HG03432 (cell line): ENCODE measurements around the gene CUL2.
"Not testable (repeated sequence)": the region's sequence is repeated elsewhere in the genome, so short reads cannot be mapped to it uniquely, and the experiment has no call there.

Source experiments
- ATAC-seq: cut with Tn5 transposase; IDR thresholded peaks from one replicate; pipeline ENCODE4 v1.9.1; 2021; ENCODE audit warnings: mild to moderate bottlenecking, moderate library complexity; ENCODE audit not compliant: unreplicated experiment

CUL2 gene

DNA sequence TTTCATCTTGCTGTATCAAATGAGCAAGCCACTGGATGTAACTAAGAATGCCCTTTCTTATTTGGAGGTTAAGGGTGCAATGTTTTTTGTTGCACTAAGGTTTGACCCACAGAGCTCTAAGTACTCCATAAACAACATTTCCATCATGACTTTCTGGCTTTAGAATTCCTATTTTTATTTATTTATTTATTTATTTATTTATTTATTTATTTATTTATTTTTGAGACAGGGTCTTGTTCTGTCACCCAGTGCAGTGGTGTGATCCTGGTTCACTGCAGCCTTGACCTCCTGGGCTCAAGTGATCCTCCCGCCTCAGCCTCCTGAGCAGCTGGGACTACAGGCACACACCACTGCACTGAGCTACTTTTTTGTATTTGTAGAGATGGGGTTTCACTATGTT lies 9.9 kb downstream of the CUL2 start:
- ATAC-seq: not testable (repeated sequence)

DNA sequence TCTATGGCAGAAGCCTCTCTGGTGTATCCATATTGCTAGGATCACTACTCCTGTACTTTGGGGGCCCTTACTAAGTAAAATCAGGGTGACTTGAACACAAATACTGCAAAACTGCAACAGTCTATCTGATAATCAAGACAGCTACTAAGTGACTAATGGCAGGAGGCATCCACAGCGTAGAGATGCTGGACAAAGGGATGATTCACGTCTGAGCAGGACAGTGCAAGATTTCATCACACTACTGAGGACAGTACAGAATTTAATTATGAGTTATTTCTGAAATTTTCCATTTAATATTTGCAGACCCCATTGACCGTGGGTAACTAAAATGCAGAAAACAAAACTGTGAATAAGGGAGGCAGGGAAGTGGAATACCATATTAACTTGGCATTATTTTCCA lies 10.4 kb downstream of the CUL2 start:
- no peak for ATAC-seq

DNA sequence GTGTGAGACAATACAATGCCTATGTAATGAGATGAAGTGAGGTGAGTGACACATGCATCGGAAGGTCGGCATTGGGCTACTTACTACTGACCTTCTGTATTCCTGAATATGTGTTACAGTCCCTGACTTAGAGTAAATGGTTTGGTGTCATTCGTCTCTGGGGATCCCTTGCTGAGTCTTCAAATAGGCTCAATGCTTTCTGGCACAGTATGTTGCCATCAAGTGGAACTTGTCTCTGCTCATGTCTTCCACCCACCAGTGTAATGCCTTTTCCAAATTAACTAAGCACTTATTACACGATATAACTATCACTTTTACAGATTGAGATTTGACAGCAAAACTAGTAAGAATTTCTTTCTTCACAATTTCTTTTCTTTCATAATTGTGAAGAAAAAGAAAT lies 10.9 kb downstream of the CUL2 start:
- no peak for ATAC-seq

DNA sequence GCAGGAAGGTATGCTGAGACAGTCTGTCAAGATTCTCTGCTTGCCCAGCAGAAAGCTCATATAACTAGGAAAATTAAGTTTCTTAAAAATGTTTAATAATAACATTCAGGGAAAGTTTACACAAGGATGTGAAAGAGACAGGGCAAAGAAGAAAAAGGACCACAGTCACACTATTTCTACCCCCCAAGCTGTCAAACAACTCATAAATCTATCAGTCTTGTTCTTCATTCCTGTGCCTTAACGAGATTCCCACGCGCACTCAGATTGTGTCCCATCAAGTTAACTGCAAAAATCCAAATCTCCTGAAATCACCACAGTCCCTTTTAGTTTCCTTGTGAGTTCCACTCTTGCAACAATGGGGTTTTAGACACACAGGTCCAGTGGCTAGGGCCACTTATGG lies 14.9 kb downstream of the CUL2 start:
- no peak for ATAC-seq

DNA sequence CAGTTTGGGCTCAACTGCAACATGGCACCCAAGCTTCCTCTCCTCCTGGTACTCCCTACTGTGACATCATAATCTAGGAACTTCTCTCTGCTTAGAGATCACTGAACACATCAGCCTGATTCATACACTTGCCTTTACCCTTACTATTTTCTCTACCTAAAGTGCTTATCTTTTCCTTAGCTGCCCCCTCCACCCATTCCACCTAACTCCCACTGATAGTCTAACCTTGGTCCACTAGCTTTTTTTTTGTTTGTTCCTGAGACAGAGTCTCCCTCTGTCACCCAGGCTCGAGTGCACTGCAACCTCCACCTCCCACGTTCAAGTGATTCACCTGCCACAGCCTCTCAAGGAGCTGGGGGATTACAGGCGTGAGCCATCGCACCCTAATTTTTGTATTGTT lies 15.9 kb downstream of the CUL2 start:
- no peak for ATAC-seq

DNA sequence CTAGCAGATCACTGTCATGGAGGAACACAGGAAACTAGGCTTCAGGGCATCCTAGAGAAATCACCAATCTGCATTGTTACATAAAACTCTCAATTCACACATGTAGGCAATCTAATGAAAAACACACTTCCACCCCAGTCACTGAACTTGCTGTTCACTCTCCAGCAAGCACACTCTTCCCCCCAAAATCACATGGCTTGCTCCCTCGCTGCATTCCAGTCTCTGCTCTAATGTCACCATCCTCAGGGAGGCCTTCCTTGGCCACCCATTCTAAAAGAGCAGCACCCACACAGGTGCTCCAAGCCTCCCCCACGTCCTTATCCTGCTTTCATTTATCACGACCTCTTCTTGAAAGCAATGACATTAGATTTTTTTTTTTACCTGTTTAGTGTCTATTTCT lies 19.6 kb downstream of the CUL2 start:
- no peak for ATAC-seq

DNA sequence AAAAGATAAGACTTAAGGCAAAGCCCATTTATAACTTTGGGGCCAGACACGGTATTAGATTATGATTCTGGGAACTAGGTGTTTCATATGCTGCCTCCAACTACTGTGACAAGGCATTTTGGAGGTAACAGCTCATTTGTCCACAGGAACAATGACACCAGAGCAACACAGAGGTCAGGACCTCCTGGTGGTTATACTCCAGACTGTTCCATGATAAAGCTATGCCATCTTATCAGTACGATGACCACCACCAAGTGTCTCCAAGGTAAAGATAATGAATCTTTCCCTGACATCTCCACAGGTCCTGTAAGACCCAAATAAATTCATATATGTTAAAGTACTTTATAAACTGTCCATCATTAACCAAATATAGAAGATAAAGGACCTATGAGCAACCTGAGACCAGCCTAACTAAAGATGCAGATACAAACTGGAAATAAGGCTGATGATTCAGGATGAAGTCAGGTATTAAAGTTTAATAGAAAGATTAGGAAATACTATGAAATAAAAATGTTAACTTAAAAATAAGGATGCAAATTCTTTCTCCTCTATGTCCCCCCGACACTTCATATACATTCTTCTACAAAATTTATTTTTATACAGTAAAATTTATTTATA lies 26.2 kb downstream of the CUL2 start:
- ATAC-seq: no peak

DNA sequence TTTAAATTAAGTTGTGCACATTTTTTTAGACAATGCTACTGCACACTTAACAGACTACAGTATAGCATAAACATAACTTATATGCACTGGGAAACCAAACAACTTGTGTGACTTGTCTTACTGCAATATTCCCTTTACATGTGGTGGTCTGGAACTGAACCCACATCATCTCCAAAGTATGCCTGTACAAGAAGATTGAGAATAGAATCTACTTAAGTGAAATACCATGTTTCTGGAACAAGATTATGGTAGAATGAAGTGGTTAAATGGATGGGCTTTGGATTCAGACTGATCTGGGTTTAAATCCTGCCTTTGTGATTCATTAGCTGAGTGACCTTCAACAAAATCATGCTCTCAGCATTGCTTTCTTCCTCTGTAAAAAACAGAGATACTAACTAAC lies 30.7 kb downstream of the CUL2 start:
- no peak for ATAC-seq

DNA sequence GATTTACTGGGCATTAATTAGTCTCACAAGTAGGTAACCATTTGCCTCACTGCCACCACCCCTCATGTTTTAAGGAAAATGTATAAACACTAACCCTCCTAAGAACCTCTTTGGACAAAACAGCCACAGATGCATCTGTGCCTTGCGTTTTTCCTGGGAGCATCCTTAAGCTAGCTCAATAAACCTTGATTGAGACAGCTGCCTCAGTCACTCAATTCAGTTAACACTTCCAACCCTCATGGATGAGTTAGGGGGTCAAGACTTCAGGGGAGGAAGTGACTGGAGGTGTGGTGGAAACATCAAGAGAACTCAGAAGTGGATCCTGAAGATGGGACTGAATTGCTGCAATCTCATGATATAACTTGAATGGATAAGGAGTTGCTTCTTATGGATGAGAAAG lies 31.5 kb downstream of the CUL2 start:
- no peak for ATAC-seq

DNA sequence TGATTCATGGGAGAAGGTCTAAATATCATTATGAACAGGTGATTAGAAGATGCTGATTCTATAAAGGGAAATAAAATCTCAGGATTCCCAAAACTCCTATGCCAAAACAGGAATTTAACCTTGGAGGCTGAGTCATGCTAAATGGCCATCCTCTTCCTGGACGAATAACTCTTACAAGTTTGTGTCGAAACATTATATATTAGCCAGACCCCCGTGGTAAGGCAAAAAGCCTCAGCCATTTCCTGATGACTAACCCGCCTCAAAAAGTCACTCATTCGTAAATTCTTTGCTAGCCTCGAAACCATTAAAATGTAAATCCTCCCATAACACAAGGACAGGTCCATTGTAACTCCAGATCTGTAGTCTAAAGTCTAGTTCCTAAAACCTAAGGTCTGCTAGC lies 32.0 kb downstream of the CUL2 start:
- ATAC-seq: peak; percentile 77

DNA sequence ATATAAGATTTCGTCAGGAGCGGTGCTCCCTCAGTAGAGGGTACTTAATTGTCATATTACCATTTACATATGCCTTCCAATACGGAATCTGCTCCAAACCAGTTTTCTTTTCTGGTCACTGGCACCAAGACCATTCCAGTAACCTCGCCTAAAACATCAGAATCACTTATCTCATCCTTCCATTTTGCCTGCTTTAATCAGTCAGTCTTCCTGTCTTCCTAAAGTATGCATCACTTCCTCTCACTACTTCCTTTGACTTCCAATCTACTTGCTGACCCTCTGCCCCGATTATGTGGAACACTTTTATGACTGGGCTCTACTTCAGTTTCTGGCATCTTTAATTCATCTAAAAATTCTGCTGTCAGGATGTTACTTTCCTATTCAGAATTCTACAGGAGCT lies 33.5 kb downstream of the CUL2 start:
- ATAC-seq: no peak

DNA sequence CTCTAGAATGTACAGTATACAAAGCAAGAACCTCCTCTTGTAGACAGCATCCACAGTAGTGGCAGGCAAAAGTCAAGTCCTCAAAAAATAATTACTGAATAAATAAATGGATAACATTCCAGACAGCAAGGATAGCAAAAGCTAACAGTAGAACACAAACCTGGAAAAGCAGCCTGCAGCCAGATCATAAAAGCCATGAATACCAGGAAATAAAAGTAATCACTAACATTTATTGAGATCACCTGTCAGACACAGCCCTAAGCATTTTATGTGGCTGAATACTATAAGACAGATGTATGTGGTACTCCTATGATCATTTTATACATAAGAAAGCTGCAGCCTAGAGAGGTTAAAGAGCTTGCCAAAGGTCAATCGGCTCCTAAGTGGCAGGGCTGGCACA lies 34.0 kb downstream of the CUL2 start:
- ATAC-seq: no peak

DNA sequence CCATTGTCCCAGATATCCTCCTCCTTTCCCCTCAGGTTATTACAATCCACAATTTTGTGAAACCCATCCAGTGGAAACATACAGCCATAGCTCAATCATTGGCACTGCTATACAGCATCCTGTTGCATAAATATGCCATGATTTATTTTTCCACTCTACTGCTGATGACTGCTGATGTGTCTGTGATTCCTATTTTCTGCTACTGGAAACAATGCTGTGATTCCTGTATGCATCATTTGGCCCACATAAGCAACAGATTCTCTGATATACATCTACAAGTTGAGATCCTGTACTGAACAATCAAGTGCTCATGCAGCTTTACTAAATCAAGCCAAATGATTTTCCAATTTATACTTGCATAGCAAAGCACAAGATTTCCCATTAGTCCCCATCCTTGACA lies 39.6 kb downstream of the CUL2 start:
- ATAC-seq: no peak

DNA sequence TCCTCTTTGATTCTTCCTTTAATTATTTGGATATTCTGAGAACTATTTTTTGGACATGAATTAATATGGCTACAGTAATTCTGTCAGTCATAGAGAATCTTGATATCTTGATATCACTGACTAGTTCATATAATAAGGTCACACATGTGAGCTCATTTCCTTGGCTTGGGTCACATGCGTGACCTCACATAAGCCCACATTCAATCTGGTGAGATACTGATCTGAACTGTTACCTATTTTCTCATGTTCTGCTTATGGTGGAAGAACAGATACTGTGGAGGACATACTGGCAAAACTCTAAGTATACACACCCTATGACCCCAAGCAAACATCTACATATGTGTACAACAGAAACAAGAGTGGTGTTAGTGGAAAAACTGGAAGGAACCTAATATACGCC lies 44.1 kb downstream of the CUL2 start:
- ATAC-seq: no peak

DNA sequence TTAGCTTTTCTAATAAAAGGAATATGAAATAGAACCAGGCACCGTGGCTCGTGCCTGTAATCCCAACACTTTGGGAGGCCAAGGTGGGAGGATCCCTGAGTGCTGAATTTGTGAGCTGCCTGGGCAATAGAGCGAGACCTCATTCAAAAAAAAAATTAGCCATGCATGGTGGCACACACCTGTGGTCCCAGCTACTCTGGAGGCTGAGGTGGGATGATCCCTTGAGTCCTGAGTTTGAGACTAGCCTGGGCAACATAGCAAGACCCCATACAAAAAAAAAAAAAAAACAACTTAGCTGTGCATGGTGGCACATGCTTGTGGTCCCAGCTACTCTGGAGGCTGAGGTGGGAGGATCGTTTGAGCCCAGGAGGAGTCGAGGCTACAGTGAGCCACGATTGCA lies 44.9 kb downstream of the CUL2 start:
- not testable (repeated sequence) for ATAC-seq

DNA sequence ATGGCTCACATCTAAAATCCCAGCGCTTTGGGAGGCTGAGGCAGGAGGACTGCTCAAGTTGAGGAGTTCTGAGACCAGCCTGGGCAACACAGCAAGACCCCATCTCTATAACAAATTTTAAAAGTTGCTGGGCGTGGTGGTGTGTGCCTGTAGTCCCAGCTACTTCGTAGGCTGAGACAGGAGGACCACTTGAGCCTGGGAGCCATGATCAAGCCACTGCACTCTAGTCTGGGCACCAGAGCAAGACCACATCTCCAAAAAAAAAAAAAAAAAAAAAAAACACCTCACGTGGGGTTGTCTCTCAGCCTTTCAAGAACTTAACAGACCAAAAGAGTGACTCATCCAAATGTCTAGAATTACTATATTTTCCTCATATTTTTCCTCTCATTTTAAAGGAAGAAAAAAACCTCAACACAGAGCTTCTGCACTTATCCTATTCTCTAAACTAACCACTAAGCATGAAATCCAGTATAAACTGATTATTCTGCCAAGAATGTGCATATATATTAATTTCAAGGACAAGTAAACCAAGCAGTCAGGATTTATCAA lies 46.3 kb downstream of the CUL2 start:
- ATAC-seq: no peak

DNA sequence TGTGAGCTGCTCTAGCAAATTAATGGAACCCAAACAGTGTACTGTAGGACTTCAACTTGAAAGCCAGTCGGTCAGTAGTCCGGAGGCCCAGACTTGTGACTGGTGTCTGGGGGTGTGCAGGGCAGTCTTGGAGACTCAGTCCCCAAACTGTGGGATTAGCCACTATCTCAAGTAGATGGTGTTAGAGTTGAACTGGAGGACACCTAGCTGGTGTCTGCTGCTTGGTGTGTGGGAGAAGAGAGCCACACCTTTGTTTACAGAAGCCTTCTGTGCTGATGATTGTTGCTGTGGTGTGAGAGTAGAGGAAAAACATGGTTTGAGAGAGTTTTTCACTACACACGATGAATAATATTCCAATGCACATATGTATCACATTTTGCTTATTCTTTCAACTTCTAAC lies 47.4 kb downstream of the CUL2 start:
- ATAC-seq: no peak

DNA sequence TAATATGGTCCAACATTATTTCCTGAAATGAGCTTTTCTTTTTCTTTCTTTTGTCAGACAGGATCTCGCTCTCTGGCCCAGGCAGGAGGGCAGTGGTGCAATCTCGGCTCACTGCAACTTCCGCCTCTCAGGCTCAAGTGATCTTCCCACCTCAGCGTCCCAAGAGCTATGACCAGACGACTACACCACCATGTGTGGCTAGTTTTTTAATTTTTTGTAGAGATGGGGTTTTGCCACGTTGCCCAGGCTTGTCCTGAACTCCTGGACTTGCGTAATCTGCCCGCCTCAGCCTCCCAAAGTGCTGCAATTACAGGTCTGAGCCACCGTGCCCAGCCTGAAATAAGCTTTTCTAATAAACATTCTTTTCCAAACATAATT lies 48.6 kb downstream of the CUL2 start:
- no peak for ATAC-seq

DNA sequence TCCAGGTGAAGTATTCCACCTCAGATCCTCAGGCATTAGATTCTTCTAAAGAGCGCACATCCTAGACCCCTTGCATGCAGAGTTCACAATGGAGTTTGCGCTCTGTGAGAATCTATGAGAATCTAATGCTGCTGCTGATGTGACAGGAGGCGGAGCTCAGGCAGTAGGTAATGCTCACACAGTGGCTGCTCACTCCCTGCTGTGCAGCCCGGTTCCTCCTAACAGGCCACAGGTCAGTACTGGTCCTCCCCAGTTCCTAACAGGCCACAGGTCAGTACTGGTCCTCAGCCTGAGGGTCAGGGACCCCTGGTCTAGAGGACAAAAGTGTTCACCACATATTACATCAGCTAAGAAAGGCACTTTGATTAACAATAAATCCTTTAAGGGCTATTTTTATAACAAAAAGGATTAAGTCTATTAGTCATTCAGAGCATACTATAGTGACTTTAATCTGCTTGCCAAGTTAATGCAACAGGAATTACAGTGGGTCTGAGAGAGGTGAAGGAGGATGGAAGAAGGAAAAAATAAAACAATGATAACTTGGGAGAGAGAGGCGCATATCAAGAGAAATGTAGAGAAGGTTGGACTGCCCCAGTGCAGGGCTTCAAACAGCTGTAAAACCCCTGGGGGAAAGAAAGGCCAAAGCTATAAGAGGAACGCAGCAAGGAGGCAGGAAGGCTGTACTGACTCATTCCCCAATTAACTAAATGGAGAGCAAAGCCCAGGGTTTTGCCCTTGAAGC lies 49.2 kb downstream of the CUL2 start:
- no peak for ATAC-seq

DNA sequence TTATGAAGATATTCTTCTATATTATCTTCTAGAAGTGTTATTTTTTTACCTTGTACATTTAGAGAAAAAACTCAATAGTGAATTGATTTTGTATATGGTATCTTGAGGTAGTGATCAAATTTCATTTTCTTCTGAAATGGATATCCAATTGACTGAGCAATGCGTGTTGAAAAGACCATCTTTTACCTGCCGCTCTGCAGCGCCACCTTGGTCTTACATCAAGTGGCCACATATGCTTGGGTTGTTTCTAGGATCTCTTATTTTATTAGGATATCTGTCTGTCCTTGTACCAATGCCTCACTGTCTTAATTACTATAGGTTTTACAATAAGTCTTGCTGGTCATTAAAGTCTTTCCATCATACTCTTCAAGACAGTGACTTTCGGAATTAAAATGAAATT lies 53.0 kb downstream of the CUL2 start:
- ATAC-seq: no peak

DNA sequence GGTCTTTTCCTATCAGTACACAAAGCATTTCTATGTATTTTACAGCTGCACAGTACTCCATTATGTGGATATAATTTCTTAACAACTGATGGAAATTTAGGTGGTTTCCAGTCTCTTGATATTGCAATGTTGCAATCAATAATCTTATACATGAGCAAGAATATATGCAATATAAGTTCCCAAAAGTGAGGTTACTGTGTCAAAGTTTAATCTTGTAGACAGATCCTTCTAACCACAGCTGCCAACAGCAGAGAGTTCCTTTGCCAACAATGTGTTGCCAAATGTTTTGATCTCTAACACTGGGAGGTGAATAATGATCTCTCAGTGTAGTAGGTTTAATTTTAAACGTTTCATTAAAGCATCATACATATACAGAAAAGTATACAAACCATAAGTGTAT lies 54.5 kb downstream of the CUL2 start:
- no peak for ATAC-seq

DNA sequence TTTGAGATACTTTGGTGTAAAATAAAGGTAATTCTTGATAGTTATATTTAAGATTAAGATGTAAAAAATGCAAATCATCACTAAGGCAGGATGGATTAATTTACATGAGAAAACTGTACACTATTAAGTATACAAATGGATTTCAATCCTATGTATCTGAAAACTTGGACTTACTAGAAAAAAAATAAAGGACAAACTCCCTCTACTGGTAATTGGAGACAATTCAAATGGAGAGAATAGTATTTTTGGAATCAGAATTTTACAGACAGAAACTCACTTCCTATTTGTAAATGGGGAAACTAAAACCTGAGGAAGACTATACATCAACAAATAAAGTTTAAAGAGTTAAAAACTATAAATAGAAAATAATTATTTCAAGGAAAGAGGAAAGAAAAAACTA lies 62.6 kb downstream of the CUL2 start:
- ATAC-seq: no peak

DNA sequence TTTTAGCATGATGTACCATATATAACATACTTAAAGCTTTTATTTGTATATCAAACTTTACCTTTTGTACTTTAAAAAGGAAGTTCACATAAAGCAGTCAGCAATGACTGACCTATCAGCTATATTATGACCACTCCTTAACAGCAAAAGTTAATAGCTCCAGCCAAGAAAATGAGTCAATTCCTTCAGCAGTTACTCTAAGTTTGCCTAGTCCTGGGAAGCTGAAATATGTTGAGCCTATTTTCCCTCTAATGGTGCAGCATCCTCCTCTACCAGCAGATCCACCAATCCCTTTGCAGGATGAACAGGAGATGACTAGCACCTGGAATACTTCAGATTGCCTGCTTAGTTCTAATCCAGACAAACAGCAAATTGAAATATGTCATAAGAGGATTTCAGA lies 64.2 kb downstream of the CUL2 start:
- ATAC-seq: no peak
